Measurements from ENCODE around the gene HERC4. TPM values are rescaled to one million over a fixed set of nuclear protein-coding genes. Genes with fewer than 3 reads are reported as not detected.
"Not testable (repeated sequence)": the region's sequence is repeated elsewhere in the genome, so short reads cannot be mapped to it uniquely, and the experiment has no call there.

HERC4 gene
- total RNA-seq, 4 donors from 2014 or later, result 26.0 to 39.8 (median 33.1) TPM

GRCh38 chr10:67893637-67894036, 181.4 kb downstream of the HERC4 start:
- intact Hi-C loops (cut with DNase I; ENCODE audit: low total_unique reads), result no loop called here
- peak in 1 of 2 donors; percentile 63 for DNase-seq (ENCODE audit: low spot score in 2 of 2)
- WGBS, 2 donors, result 92 to 96% methylated on average over 14 of the region's 14 CpGs
- no peak overlapping the region for H3K4me3 ChIP-seq (ENCODE audit: low read depth, poor library complexity, severe bottlenecking)
- TF ChIP-seq POLR2A (IDR thresholded peaks at IDR 0.05) (no peak), CTCF (IDR thresholded peaks at IDR 0.05) (no peak)

DNA sequence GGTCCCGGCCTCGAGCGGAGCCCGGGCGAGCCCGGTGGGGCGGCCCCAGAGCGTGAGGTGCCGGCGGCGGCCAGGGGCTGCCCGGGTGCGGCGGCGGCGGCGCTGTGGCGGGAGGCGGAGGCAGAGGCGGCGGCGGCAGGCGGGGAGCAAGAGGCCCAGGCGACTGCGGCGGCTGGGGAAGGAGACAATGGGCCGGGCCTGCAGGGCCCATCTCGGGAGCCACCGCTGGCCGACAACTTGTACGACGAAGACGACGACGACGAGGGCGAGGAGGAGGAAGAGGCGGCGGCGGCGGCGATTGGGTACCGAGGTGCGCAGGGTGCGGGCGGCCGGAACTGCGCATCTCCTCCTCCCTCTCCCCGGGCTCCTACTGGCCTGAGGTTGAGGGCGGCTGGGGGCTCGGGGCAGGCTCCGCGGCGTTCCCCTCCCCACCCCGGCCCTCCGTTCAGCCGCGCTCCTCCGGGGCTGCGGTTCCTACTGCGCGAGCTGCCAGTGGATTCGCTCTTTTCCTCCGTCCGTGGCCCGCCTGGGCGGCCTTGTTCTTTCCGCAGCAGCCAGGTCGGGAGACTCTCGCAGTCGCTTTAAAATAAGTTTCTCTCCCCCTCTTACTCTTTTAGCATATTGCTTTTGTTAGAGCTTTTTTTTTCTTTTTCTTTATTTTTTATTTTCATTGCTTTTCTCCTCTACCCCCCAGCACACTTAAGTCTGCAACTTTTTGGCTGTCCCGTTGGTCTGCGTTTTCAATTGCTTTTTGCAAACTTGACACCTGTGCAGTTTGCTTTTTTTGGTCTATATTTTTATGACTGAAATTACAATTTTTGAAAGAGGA, 190.0 kb downstream of the HERC4 start:
- H3K4me3 ChIP-seq (ENCODE audit: low read depth, poor library complexity, severe bottlenecking), result peak overlapping the region; percentile 59
- WGBS, 2 donors, result 0% methylated on average over 23 to 47 of the region's 73 CpGs
- peak; percentile 79 to 95 for DNase-seq (ENCODE audit: low spot score in 2 of 2)
- intact Hi-C loops (cut with DNase I; ENCODE audit: low total_unique reads), result no loop called here
- no peak for TF ChIP-seq CTCF (IDR thresholded peaks at IDR 0.05)
- no peak for TF ChIP-seq POLR2A (IDR thresholded peaks at IDR 0.05)

GRCh38 chr10:67884313-67884841, 190.7 kb downstream of the HERC4 start, which contains the start of gene SIRT1:
SIRT1 (plus strand) TSS chr10:67884656; CDS start chr10:67884722, 66 bp downstream.
- intact Hi-C loops (cut with DNase I; ENCODE audit: low total_unique reads), result no loop called here
- DNase-seq (ENCODE audit: low spot score in 2 of 2), result peak; percentile 96 to 99
- H3K4me3 ChIP-seq (ENCODE audit: low read depth, poor library complexity, severe bottlenecking), result peak within 1 kb of the TSS; percentile 59
- no peak for TF ChIP-seq CTCF (IDR thresholded peaks at IDR 0.05)
- TF ChIP-seq POLR2A (IDR thresholded peaks at IDR 0.05), result peak in 1 of 2 donors; percentile 58
- WGBS, 2 donors, result 1 to 2% methylated on average over 27 to 34 of the region's 62 CpGs

GRCh38 chr10:67883710-67884312, 191.3 kb downstream of the HERC4 start:
- intact Hi-C loops (cut with DNase I; ENCODE audit: low total_unique reads), result no loop called here
- peak; percentile 28 to 72 for DNase-seq (ENCODE audit: low spot score in 2 of 2)
- WGBS, 2 donors, result 12 to 16% methylated on average over 13 of the region's 13 CpGs
- H3K4me3 ChIP-seq (ENCODE audit: low read depth, poor library complexity, severe bottlenecking), result peak overlapping the region; percentile 12
- no peak for TF ChIP-seq CTCF (IDR thresholded peaks at IDR 0.05)
- TF ChIP-seq POLR2A (IDR thresholded peaks at IDR 0.05), result no peak

DNA sequence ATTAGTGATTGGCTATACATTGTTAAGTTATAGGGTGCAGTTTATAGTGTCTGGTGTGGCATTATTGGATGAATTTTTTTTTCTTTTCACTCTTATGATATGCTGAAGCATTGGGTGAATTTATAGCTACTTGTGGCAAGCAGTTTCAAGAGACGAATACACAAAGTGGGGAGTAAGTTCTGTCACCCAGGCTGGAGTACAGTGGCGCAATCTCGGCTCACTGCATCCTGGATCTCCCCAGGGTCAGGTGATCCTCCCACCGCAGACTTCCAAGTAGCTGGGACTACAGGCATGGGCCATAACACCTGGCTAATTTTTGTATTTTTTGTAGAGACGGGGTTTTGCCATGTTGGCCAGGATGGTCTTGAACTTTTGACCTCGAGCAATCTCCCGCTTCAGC, 196.9 kb downstream of the HERC4 start:
- DNase-seq (ENCODE audit: low spot score in 2 of 2), result no peak
- TF ChIP-seq POLR2A (IDR thresholded peaks at IDR 0.05) (no peak), CTCF (IDR thresholded peaks at IDR 0.05) (no peak)
- no peak overlapping the region for H3K4me3 ChIP-seq (ENCODE audit: low read depth, poor library complexity, severe bottlenecking)
- intact Hi-C loops (cut with DNase I; ENCODE audit: low total_unique reads), result no loop called here
- 94 to 95% methylated on average over 7 of the region's 7 CpGs for WGBS, 2 donors

- intact Hi-C loops (cut with DNase I; ENCODE audit: low total_unique reads); H3K4me3 ChIP-seq (ENCODE audit: low read depth, poor library complexity, severe bottlenecking): not testable (repeated sequence)
- WGBS, 2 donors, result 93 to 95% methylated on average over 11 of the region's 11 CpGs
- DNase-seq (ENCODE audit: low spot score in 2 of 2), result peak in 1 of 2 donors; percentile 50
Observed at GRCh38 chr10:67877421-67877820, 197.7 kb downstream of the HERC4 start.

Data from lower leg skin (tissue), 4 donors.